ENCODE measurements around the gene LRP5.

LRP5 gene

GRCh38 chr11:68440224-68440623 is 127.8 kb downstream of the LRP5 start:
- H3K4me1 ChIP-seq (ENCODE audit: control insufficient read depth in 1 of 2, insufficient read depth in 1 of 2, low read depth in 1 of 2, low read length in 1 of 2): no peaks in the 10 kb centered on the region
- TF ChIP-seq CTCF (IDR thresholded peaks at IDR 0.05): no peak
- no peaks in the 10 kb centered on the region for H3K9me3 ChIP-seq
- H3K27ac ChIP-seq: no peak overlapping the region
- no peaks in the 10 kb centered on the region for H3K36me3 ChIP-seq
- H3K27me3 ChIP-seq: no peaks in the 10 kb centered on the region
- H3K4me3 ChIP-seq (ENCODE audit: low read depth in 1 of 2, low read length in 1 of 2): no peak overlapping the region

GRCh38 chr11:68441466-68442230 is 129.3 kb downstream of the LRP5 start:
- H3K27ac ChIP-seq: no peak overlapping the region
- H3K27me3 ChIP-seq: no peaks in the 10 kb centered on the region
- no peak for TF ChIP-seq CTCF (IDR thresholded peaks at IDR 0.05)

GRCh38 chr11:68442433-68442832 is 130.0 kb downstream of the LRP5 start:
- H3K4me1 ChIP-seq (ENCODE audit: control insufficient read depth in 1 of 2, insufficient read depth in 1 of 2, low read depth in 1 of 2, low read length in 1 of 2): no peaks in the 10 kb centered on the region
- no peak overlapping the region for H3K4me3 ChIP-seq (ENCODE audit: low read depth in 1 of 2, low read length in 1 of 2)
- H3K27ac ChIP-seq: no peak overlapping the region
- no peaks in the 10 kb centered on the region for H3K27me3 ChIP-seq
- TF ChIP-seq CTCF (IDR thresholded peaks at IDR 0.05): no peak
- H3K36me3 ChIP-seq: no peaks in the 10 kb centered on the region
- H3K9me3 ChIP-seq: no peaks in the 10 kb centered on the region

More at GRCh38 chr11:68441466-68442230, 129.3 kb downstream of the LRP5 start:
- H3K4me3 ChIP-seq (ENCODE audit: low read depth in 1 of 2, low read length in 1 of 2): no peak overlapping the region
- H3K9me3 ChIP-seq: no peaks in the 10 kb centered on the region
- no peaks in the 10 kb centered on the region for H3K36me3 ChIP-seq
- no peaks in the 10 kb centered on the region for H3K4me1 ChIP-seq (ENCODE audit: control insufficient read depth in 1 of 2, insufficient read depth in 1 of 2, low read depth in 1 of 2, low read length in 1 of 2)

- no peaks in the 10 kb centered on the region for H3K27me3 ChIP-seq
- no peaks in the 10 kb centered on the region for H3K4me1 ChIP-seq (ENCODE audit: control insufficient read depth in 1 of 2, insufficient read depth in 1 of 2, low read depth in 1 of 2, low read length in 1 of 2)
- H3K9me3 ChIP-seq: no peaks in the 10 kb centered on the region
- no peaks in the 10 kb centered on the region for H3K36me3 ChIP-seq
- H3K4me3 ChIP-seq (ENCODE audit: low read depth in 1 of 2, low read length in 1 of 2): no peak overlapping the region
- TF ChIP-seq CTCF (IDR thresholded peaks at IDR 0.05): no peak
- no peak overlapping the region for H3K27ac ChIP-seq
These were observed 132.2 kb downstream of the LRP5 start for GRCh38 chr11:68444566-68444965.

GRCh38 chr11:68445531-68446035 is 133.2 kb downstream of the LRP5 start:
- no peaks in the 10 kb centered on the region for H3K27me3 ChIP-seq
- H3K36me3 ChIP-seq: no peaks in the 10 kb centered on the region
- no peaks in the 10 kb centered on the region for H3K9me3 ChIP-seq
- no peak for TF ChIP-seq CTCF (IDR thresholded peaks at IDR 0.05)
- no peak overlapping the region for H3K4me3 ChIP-seq (ENCODE audit: low read depth in 1 of 2, low read length in 1 of 2)
- H3K27ac ChIP-seq: no peak overlapping the region
- no peaks in the 10 kb centered on the region for H3K4me1 ChIP-seq (ENCODE audit: control insufficient read depth in 1 of 2, insufficient read depth in 1 of 2, low read depth in 1 of 2, low read length in 1 of 2)
